ENCODE results near the gene CAST.

- TF ChIP-seq CTCF (IDR thresholded peaks at IDR 0.05) (no peak), POLR2A (IDR thresholded peaks at IDR 0.05; ENCODE audit: low read length) (no peak), SMC3 (IDR thresholded peaks at IDR 0.05) (no peak), EP300 (IDR thresholded peaks at IDR 0.05) (no peak)
Observed at GRCh38 chr5:96654209-96654608, 8.0 kb upstream of the CAST start.
